ENCODE data around the gene SLC39A1. TPM values are rescaled to one million over a fixed set of nuclear protein-coding genes. Genes with fewer than 3 reads are reported as not detected.

SLC39A1 gene
- total RNA-seq, 1 experiment from 2014 or later: 158 TPM

GRCh38 chr1:153991806-153992205 lies 28.5 kb upstream of the SLC39A1 start:
- CTCF ChIA-PET: no interaction called here
- no TSS peak for BruUV-seq (replicated peaks)
- TF ChIP-seq TCF7L2 (IDR thresholded peaks at IDR 0.05; ENCODE audit: low read depth, low read length) (no peak), POLR2AphosphoS5 (IDR thresholded peaks at IDR 0.05; ENCODE audit: low read depth, low read length) (no peak), CTCF (IDR thresholded peaks at IDR 0.05) (no peak), SIN3A (IDR thresholded peaks at IDR 0.05; ENCODE audit: borderline replicate concordance, insufficient read depth, low read depth, low read length) (no peak)
- TF ChIP-seq, protein P1, sequence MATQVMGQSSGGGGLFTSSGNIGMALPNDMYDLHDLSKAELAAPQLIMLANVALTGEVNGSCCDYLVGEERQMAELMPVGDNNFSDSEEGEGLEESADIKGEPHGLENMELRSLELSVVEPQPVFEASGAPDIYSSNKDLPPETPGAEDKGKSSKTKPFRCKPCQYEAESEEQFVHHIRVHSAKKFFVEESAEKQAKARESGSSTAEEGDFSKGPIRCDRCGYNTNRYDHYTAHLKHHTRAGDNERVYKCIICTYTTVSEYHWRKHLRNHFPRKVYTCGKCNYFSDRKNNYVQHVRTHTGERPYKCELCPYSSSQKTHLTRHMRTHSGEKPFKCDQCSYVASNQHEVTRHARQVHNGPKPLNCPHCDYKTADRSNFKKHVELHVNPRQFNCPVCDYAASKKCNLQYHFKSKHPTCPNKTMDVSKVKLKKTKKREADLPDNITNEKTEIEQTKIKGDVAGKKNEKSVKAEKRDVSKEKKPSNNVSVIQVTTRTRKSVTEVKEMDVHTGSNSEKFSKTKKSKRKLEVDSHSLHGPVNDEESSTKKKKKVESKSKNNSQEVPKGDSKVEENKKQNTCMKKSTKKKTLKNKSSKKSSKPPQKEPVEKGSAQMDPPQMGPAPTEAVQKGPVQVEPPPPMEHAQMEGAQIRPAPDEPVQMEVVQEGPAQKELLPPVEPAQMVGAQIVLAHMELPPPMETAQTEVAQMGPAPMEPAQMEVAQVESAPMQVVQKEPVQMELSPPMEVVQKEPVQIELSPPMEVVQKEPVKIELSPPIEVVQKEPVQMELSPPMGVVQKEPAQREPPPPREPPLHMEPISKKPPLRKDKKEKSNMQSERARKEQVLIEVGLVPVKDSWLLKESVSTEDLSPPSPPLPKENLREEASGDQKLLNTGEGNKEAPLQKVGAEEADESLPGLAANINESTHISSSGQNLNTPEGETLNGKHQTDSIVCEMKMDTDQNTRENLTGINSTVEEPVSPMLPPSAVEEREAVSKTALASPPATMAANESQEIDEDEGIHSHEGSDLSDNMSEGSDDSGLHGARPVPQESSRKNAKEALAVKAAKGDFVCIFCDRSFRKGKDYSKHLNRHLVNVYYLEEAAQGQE (IDR thresholded peaks at IDR 0.05; ENCODE audit: insufficient read depth in 1 of 2, low read depth in 2 of 2, low read length in 1 of 2): no peak
- ATAC-seq (no peak), DNase-seq (ENCODE audit: low read depth, low spot score) (no peak)
- peak overlapping the region; percentile 97 for H3K27ac ChIP-seq (ENCODE audit: low read length)
- H3K27me3 ChIP-seq (ENCODE audit: control insufficient read depth, insufficient read depth, low read length): no peaks in the 10 kb centered on the region
- POLR2A ChIA-PET: no interaction called here
- peaks cover 12% of the 10 kb centered on the region for H3K4me1 ChIP-seq (ENCODE audit: control insufficient read depth, insufficient read depth, low read length)
- H3K4me3 ChIP-seq (ENCODE audit: low read depth in 2 of 2, low read length in 2 of 2): peak overlapping the region; percentile 87 to 92
- in situ Hi-C loops (cut with HindIII; ENCODE audit: low pct_unique_long_range_greater_than_20kb, low sequenced_read_pairs): no loop called here
- intact Hi-C loops (cut with micrococcal nuclease; ENCODE audit: unreplicated experiment): no loop called here
- peaks cover 18% of the 10 kb centered on the region for H3K36me3 ChIP-seq (ENCODE audit: control insufficient read depth, insufficient read depth, low read length)
- H3K9me3 ChIP-seq (ENCODE audit: control insufficient read depth, insufficient read depth, low read depth, low read length): no peaks in the 10 kb centered on the region

DNA sequence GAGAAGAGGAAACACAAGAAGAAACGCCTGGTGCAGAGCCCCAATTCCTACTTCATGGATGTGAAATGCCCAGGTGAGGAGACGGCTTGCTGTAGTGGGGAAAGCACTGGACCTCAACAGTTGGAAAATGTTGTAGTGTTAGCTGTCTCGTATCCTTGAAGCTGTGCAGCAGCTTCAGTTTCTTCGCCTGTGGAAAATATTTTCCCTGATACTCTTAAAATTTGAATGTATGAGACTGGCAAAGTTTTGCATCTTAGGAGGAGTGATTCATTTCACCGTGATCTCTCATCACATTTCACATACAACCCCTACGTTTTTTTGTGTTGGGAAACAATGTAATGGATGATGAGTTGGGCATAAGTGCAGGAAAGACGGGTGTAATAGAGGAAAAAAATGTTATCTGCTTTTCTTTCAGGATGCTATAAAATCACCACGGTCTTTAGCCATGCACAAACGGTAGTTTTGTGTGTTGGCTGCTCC lies 27.9 kb upstream of the SLC39A1 start:
- Histone ChIP-seq H3K4me3 (ENCODE audit: low read depth in 2 of 2, low read length in 2 of 2) (peak overlapping the region; percentile 87 to 92), H3K9me3 (ENCODE audit: control insufficient read depth, insufficient read depth, low read depth, low read length) (no peaks in the 10 kb centered on the region), H3K27me3 (ENCODE audit: control insufficient read depth, insufficient read depth, low read length) (no peaks in the 10 kb centered on the region), H3K4me1 (ENCODE audit: control insufficient read depth, insufficient read depth, low read length) (peaks cover 12% of the 10 kb centered on the region), H3K27ac (ENCODE audit: low read length) (peak overlapping the region; percentile 97), H3K36me3 (ENCODE audit: control insufficient read depth, insufficient read depth, low read length) (peaks cover 18% of the 10 kb centered on the region)
- ChIA-PET CTCF (no interaction called here), POLR2A (interaction anchor here (0.7 to 1.3 kb wide), 2 partner anchors 14 to 28 kb away, joined by 3 read pairs; partner anchors contain the start of gene JTB)
- BruUV-seq (replicated peaks): no TSS peak
- ATAC-seq (no peak), DNase-seq (ENCODE audit: low read depth, low spot score) (no peak)
- intact Hi-C loops (cut with micrococcal nuclease; ENCODE audit: unreplicated experiment) (no loop called here), in situ Hi-C loops (cut with HindIII; ENCODE audit: low pct_unique_long_range_greater_than_20kb, low sequenced_read_pairs) (no loop called here)
- TF ChIP-seq, protein P1 (IDR thresholded peaks at IDR 0.05; ENCODE audit: insufficient read depth in 1 of 2, low read depth in 2 of 2, low read length in 1 of 2): no peak
- TF ChIP-seq CTCF (IDR thresholded peaks at IDR 0.05) (no peak), TCF7L2 (IDR thresholded peaks at IDR 0.05; ENCODE audit: low read depth, low read length) (no peak), POLR2AphosphoS5 (IDR thresholded peaks at IDR 0.05; ENCODE audit: low read depth, low read length) (no peak), SIN3A (IDR thresholded peaks at IDR 0.05; ENCODE audit: borderline replicate concordance, insufficient read depth, low read depth, low read length) (no peak)
